ENCODE results near the gene BIN2. TPM values are rescaled to one million over a fixed set of nuclear protein-coding genes. Genes with fewer than 3 reads are reported as not detected.
A peak's percentile ranks its signal among the peaks of the same experiment; 100 is the strongest.
"Not testable (repeated sequence)": the region's sequence is repeated elsewhere in the genome, so short reads cannot be mapped to it uniquely, and the experiment has no call there.

Gene BIN2
- total RNA-seq, 2 donors from 2014 or later: 33.8 to 46.3 TPM

GRCh38 chr12:51293696-51294095 is 30.3 kb downstream of the BIN2 start:
- Mint-ChIP-seq H3K27ac (peak overlapping the region in 1 of 2 donors; percentile 70), H3K36me3 (peaks cover 0 to 8% of the 10 kb centered on the region in 2 donors), H3K9me3 (no peaks in the 10 kb centered on the region)
- peak; percentile 37 to 94 for ATAC-seq
- no peak for DNase-seq (ENCODE audit: low spot score in 2 of 2)

GRCh38 chr12:51291603-51292513 is 32.1 kb downstream of the BIN2 start:
- not testable (repeated sequence) for ATAC-seq; H3K36me3 Mint-ChIP-seq; DNase-seq (ENCODE audit: low spot score in 2 of 2); H3K9me3 Mint-ChIP-seq
- peak overlapping the region; percentile 1 to 70 for H3K27ac Mint-ChIP-seq

- no peak for ATAC-seq
- Mint-ChIP-seq H3K36me3 (no peaks in the 10 kb centered on the region), H3K27ac (peak overlapping the region; percentile 7 to 53), H3K9me3 (no peaks in the 10 kb centered on the region)
- DNase-seq (ENCODE audit: low spot score in 2 of 2): no peak
These were observed 38.1 kb downstream of the BIN2 start for GRCh38 chr12:51285843-51286242.

DNA sequence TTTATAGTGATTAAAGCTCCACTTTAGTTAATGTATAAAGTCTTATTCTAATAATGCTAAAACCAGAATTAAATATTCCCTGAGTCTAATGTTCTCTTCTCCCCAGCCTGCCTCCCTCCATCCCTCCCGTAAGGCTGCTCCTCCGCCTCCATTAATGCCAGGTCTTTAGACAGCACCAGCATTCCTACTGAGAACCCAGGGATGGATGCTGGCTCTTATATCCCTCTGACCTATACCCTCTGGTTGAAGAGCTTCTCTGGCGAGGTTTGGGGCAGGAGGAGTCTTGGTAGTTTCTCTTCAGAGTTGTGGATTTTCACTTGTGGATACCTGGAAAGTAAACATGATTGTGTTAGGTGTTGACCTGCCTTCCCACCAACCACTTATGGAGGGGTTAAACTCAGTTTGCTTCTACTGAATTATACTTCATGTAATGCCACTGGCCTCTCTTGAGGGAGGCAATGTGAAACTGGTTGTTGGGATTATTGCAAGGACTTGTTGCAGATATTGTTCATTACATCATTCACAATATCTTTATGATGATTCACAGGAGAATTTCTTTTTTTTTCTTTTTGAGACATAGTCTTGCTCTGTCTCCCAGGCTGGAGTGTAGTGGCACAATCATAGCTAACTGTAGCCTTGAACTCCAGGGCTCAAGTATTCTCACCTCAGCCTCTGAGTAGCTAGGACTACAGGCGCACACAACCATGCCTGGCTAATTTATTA is 42.6 kb downstream of the BIN2 start:
- no peak for ATAC-seq
- DNase-seq (ENCODE audit: low spot score in 2 of 2): no peak
- Mint-ChIP-seq H3K27ac (peak overlapping the region; percentile 7 to 51), H3K36me3 (no peaks in the 10 kb centered on the region), H3K9me3 (no peaks in the 10 kb centered on the region)

DNA sequence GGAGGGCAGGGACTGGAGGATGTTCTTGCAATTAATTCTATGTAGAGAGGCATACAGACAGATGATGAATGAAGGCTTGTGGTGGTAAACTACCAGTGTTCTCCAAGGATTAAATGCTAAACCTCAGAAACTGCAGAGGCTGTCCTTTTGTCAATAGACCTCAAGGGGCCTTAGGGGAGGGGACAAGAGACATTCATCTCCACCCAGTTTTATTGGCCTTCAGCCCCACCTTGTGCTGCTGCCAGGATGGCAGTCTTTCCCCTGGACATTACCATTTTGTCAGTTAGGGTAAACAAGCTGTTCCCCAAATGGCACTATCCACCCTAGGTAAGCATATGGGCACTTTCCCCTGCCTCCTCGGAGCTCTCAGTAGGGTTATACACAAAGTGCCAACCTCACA is 48.9 kb downstream of the BIN2 start:
- no peak for ATAC-seq
- no peak for DNase-seq (ENCODE audit: low spot score in 2 of 2)
- Mint-ChIP-seq H3K27ac (no peak overlapping the region), H3K36me3 (peaks cover 0 to 6% of the 10 kb centered on the region in 2 donors), H3K9me3 (no peaks in the 10 kb centered on the region)

DNA sequence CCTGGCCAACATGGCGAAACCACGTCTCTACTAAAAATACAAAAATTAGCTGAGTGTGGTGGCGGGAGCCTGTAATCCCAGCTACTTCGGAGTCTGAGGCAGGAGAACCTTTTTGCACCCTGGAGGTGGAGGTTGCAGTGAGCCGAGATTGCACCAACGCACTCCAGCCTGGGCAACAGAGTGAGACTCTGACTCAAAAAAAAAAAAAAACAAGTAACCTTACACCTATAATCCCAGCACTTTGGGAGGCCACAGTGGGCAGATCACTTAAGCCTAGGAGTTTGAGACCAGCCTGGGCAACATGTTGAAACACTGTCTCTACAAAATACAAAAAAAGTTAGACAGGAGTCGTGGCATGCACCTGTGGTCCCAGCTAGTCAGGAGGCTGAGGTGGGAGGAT is 51.2 kb downstream of the BIN2 start:
- not testable (repeated sequence) for H3K36me3 Mint-ChIP-seq; ATAC-seq; DNase-seq (ENCODE audit: low spot score in 2 of 2); H3K9me3 Mint-ChIP-seq
- peak overlapping the region in 1 of 2 donors; percentile 22 for H3K27ac Mint-ChIP-seq

GRCh38 chr12:51270951-51271518 is 52.9 kb downstream of the BIN2 start:
- no peaks in the 10 kb centered on the region for H3K9me3 Mint-ChIP-seq
- DNase-seq (ENCODE audit: low spot score in 2 of 2) (no peak), ATAC-seq (peak; percentile 58 to 73)
- peaks cover 0 to 6% of the 10 kb centered on the region in 2 donors for H3K36me3 Mint-ChIP-seq
- H3K27ac Mint-ChIP-seq: peak overlapping the region; percentile 82 to 93

DNA sequence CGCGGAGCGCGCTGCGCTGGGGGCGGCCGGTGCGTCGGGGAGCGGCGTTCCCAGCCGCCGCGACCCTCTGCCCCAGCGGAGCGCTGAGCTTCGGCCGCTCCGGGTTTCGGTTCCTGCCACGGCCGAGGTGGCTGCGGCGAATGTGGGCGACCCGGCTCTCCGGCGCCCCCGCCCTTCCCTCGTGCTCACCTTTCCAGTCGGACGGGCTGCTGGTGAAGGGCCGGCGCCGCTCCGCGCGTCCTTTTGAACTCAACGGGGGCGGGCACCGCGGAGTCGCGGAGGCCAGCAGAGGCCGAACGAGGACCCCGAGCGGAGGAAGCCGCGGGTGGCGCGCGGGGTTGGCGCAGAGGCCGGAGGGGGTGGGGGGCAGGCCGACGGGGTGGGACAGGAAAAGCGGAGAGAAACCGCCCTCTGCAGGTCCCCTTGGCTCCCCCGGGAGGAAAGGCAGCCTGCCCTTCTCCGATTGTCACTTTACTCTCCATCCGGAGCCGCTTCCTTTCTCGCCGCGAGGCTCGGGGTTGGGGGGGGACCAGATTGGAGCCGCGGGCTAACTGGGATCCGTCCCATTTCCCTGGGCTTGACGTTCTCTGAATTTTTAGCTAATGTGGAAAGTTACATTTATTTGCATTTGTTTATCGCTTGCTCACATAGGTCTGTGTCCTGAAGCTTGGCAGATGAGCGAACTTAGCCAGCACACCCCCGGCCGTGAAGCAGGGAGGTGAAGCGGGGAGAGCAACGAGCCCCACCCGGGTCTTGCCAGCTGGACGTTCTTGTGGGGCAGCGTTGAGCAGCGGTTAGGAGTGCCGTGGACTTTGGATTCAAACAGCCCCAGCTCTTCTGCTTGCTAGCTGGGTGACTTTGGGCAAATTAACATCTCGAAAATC is 53.7 kb downstream of the BIN2 start, which contains the start of gene SMAGP:
TSS of gene SMAGP (minus strand) at position 349 of the 884 bp plus-strand sequence. CDS start 1,137 bp downstream, outside the sequence.
- no peaks in the 10 kb centered on the region for H3K9me3 Mint-ChIP-seq
- peak within 1 kb of the TSS; percentile 82 to 93 for H3K27ac Mint-ChIP-seq
- peaks cover 0 to 6% of the 10 kb centered on the region in 2 donors for H3K36me3 Mint-ChIP-seq
- DNase-seq (ENCODE audit: low spot score in 2 of 2) (peak; percentile 43 to 70), ATAC-seq (peak; percentile 54 to 68)

GRCh38 chr12:51269174-51270066 is 54.6 kb downstream of the BIN2 start:
- H3K27ac Mint-ChIP-seq: no peak overlapping the region
- H3K9me3 Mint-ChIP-seq: no peaks in the 10 kb centered on the region
- peaks cover 0 to 6% of the 10 kb centered on the region in 2 donors for H3K36me3 Mint-ChIP-seq
- peak; percentile 48 to 58 for DNase-seq (ENCODE audit: low spot score in 2 of 2)
- ATAC-seq: peak; percentile 64 to 74

- H3K36me3 Mint-ChIP-seq: no peaks in the 10 kb centered on the region
- DNase-seq (ENCODE audit: low spot score in 2 of 2): no peak
- no peak overlapping the region for H3K27ac Mint-ChIP-seq
- peak; percentile 68 to 80 for ATAC-seq
- H3K9me3 Mint-ChIP-seq: no peaks in the 10 kb centered on the region
These were observed 59.0 kb downstream of the BIN2 start for GRCh38 chr12:51265024-51265423.

DNA sequence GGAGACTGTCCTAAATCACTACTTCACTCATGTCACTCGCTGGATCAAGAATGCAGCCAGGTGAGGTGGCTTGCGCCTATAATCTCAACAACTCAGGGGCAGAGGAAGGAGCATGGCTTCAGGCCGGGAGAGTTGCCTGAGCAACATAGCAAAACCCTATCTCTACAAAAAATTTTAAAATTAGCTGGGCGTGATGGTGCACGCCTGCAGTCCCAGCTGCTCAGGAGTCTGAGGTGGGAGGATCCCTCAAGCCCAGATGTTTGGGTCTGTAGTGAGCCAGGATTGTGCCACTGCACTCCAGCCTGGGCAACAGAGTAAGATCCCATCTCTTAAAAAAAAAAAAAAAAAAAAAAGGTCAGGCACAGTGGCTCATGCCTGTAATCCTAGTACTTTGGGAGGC is 59.7 kb downstream of the BIN2 start:
- H3K9me3 Mint-ChIP-seq: no peaks in the 10 kb centered on the region
- ATAC-seq: no peak

DNA sequence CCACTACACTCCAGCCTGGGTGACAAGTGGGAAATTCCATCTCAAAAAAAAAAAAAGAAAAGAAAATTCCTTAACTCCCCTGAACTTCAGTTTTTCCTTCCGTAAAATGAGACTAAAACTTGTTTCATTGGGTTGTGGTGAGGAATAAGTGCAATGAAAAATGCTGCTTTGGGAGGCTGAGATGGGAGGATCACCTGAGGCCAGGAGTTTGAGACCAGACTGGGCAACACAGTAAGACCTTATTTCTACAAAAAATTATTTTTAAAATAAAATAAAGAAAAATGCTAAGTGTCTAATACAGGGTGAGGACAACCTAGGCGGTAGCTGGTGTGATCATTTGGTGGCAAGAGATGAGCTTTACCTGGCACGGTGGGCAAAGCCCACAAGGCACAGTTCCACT is 60.6 kb downstream of the BIN2 start:
- no peak overlapping the region for H3K27ac Mint-ChIP-seq
- DNase-seq (ENCODE audit: low spot score in 2 of 2) (no peak), ATAC-seq (no peak)
- H3K36me3 Mint-ChIP-seq: no peaks in the 10 kb centered on the region
- H3K9me3 Mint-ChIP-seq: no peaks in the 10 kb centered on the region

More for the DNA sequence above, 59.7 kb downstream of the BIN2 start:
- Mint-ChIP-seq H3K27ac (no peak overlapping the region), H3K36me3 (no peaks in the 10 kb centered on the region)
- DNase-seq (ENCODE audit: low spot score in 2 of 2): no peak

DNA sequence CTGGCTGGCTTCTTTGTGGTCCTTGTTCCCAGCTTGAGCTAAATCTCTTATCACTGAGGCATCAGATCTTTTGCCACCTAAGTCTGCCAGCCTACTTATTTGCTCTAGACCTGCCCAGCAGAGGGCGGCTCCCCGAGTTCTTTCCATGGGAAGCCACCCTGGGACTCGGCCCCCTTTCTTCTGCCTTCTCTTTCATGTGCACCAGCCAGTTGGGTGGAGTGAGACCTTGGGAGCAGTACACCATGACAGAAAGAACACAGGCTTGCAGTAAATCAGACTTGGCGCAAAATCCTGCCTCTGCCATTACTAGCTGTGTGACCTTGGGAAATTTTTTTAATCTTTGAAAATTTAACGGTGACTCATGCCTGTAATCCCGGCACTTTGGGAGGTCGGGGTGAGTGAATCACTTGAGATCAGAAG is 61.2 kb downstream of the BIN2 start:
- Mint-ChIP-seq H3K27ac (no peak overlapping the region), H3K9me3 (no peaks in the 10 kb centered on the region), H3K36me3 (no peaks in the 10 kb centered on the region)
- no peak for DNase-seq (ENCODE audit: low spot score in 2 of 2)
- peak; percentile 11 to 29 for ATAC-seq

DNA sequence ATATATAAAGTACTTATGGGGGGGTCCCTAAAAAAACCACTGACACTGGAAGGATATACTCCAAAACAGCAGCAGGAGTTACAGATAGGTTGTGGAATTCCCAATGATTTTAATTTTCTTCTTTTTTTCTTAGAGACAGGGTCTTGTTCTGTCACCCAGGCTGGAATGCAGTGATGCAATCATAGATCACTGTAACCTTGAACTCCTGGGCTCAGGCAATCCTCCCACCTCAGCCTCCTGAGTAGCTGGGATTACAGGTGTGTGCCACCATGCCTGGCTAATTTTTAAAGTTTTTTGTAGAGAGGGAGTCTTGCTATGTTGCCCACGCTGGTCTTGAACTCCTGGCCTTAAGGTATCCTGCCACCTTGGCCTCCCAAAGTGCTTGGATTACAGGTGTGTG is 64.4 kb downstream of the BIN2 start:
- not testable (repeated sequence) for H3K27ac Mint-ChIP-seq

DNA sequence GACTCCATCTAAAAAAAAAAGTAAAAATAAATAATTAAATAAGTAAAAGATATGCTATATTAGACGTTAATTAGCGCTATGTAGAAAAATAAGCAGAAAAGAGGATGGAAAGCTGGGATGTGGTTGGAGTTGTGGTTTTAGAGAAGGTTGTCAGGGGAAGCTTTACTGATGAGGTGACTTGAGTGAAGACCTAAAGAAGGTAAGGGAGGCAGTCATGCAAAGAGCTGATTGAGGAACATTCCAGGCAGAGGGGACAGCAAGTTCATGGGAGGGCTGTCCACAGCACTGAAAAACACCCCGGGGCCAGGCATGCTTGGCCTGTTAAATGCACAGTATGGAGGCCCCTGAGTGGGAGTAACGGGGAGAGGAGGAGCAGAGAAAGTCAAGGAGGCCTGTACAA is 69.4 kb downstream of the BIN2 start:
- ATAC-seq: no peak
- Mint-ChIP-seq H3K36me3 (no peaks in the 10 kb centered on the region), H3K9me3 (no peaks in the 10 kb centered on the region), H3K27ac (peak overlapping the region in 1 of 2 donors; percentile 40)
- DNase-seq (ENCODE audit: low spot score in 2 of 2): no peak

More for the DNA sequence above, 64.4 kb downstream of the BIN2 start:
- H3K36me3 Mint-ChIP-seq; H3K9me3 Mint-ChIP-seq; DNase-seq (ENCODE audit: low spot score in 2 of 2); ATAC-seq: not testable (repeated sequence)

All from activated naive CD4-positive, alpha-beta T cell treated with anti-CD3 and anti-CD28 coated beads, Interleukin-2, amount 50 U/mL, for 72 hours (primary cell).